ENCODE measurements around the gene SPACA1.

Gene SPACA1

DNA sequence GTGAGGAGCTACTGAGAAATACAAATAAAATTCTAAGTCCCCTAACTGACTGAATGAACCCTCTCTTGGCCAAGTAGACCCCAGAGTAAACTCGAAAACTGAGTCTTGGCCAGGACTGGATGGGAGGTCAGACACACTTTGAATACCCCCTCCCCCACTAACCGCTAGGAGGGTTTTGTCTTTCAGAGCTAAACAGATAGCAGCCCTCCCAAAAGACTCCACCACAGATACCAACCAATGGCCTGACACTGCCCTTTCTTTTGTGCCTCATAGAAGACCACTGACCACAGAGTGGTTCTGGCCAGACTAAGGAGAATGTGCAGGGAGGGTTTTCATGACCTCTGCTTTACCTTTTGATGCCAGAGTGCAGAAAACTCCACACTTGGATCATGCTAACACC, 42.1 kb downstream of the SPACA1 start:
- DNase-seq (ENCODE audit: extremely low read depth in 1 of 2, low read depth in 1 of 2), result no peak

DNA sequence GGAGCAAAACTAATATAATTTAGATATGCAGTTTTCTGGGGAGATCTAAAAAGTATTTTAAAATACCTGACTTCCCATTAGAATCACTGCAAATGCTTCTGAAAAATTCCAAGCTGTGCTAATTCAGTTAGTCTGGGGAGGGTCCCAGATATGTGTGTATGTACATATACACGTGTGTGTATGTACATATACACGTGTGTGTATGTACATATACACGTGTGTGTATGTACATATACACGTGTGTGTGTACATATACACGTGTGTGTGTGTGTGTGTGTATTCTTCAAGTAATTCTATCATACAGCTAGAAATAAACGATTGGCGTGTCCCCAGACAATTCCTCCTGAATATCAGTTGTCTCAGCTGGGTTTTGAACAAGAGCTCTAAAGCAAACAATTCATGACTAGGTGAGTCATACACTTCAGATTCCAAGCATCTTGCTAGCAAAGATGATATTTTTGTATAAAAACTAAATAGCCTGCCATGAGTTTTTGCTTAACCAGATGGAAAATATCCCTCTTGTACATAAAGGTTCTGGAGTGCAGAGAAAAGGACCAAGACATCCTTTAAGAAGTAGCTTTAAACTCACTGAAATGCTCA, 58.2 kb downstream of the SPACA1 start:
- DNase-seq (ENCODE audit: extremely low read depth in 1 of 2, low read depth in 1 of 2), result no peak

DNA sequence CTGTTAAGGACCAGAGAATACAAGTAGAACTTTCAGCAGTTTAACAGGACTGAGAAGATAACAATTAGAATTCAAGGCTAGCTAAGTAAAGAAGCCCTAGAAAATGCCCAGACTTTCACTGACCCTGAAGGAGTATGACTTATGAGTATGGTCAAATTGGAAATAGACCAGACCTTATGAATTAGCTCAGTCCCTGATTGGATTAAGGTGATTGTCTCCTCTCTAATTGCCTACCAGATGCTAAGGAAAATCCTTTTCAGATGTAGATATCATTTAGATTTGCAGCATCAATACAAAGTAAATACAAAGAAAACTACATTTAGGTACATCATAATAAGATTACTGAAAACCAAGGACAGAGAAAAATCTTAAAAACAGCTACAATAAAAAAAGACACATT, 59.6 kb downstream of the SPACA1 start:
- DNase-seq (ENCODE audit: extremely low read depth in 1 of 2, low read depth in 1 of 2), result no peak

DNA sequence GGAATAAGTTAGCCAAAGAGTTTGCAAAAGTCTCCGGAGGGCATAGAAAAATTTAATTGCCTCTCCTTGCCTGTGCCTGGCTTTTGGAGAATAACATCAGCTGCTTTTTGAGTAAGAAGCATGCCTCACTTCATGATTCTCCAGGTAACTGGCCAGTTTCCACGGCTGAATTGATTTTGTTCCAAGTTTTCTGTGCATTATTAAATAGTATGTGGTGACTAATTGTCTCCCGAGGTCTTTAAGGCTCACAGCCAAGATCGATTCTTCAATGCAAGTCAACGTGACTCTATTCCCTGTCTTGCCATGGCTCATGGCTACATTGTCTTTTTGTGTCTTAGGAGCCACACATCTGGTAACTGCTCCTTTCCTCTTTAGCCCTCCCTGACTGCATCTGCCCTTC, 64.3 kb downstream of the SPACA1 start:
- no peak for DNase-seq (ENCODE audit: extremely low read depth in 1 of 2, low read depth in 1 of 2)

DNA sequence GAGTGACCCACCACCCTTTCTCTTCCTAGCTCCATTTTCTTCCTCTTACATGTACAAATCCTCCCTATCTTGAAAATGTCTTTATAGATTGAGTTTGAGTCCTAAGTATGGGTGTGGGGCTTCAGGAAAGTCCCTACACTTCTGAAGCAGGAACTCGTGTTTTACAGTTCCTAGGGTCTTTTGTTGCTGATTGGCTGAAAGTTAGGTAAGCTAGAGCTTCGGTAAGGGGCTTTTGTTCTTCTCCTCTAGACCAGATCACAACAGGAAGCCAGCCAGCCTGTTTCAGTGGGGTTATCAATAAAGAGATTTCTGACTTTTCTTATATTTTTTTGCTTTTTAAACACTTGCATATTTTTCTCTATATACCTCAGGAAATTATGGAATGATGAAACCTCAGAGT, 67.2 kb downstream of the SPACA1 start:
- no peak for DNase-seq (ENCODE audit: extremely low read depth in 1 of 2, low read depth in 1 of 2)

DNA sequence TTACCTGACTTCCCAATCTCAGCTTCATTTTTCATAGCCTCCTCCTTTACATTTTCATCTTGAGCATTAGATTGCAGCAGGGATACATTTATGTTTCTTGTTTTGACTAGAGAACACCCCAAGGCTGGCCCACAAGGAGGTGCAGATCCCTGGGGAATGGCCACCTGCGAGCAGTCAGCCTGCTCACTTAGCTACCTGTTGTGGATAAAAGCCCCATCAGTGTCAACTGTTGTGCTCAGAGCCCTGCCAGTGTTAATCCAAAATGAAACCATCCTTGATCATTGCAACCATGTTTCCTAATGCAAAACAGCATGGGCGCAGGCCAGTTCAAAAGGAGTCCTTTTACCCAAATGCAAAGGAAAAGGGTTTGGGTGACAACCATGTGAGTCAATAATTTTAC, 67.7 kb downstream of the SPACA1 start:
- no peak for DNase-seq (ENCODE audit: extremely low read depth in 1 of 2, low read depth in 1 of 2)

DNA sequence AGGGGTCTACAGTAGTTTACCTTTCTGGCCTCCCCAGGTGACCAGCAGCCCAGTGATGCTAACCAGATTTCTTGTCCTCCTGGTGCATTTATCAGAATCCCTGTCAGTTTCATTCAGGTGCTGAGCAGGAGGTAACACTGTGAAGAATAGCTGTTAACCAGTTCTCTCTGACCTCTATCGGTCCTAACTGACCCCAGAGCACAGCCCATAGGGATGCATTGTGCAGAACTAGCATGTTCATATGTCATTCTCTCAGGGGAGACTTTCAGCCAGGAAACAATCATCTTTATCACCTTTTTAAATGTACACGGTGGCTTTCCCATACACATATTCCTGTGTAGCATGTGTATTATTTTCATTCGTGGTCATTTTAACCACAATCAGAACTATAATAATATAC, 68.6 kb downstream of the SPACA1 start:
- no peak for DNase-seq (ENCODE audit: extremely low read depth in 1 of 2, low read depth in 1 of 2)

All from stimulated activated CD8-positive, alpha-beta memory T cell treated with anti-CD3 and anti-CD28 coated beads, Interleukin-7, amount 100 ng/mL, for 48 hours (primary cell).